ENCODE measurements around the gene NUBP1.
"Not testable (repeated sequence)": the region's sequence is repeated elsewhere in the genome, so short reads cannot be mapped to it uniquely, and the experiment has no call there.

Gene NUBP1

GRCh38 chr16:10743610-10744369 lies at the start of gene NUBP1:
Gene NUBP1, plus strand, starts transcription at chr16:10743842. Its CDS starts 22 bp downstream, at chr16:10743864.
- peak; percentile 100 for DNase-seq

- no peak for DNase-seq
Measured at GRCh38 chr16:10693889-10694288, 49.8 kb upstream of the NUBP1 start.

- DNase-seq = no peak
Measured at GRCh38 chr16:10694306-10694705, 49.3 kb upstream of the NUBP1 start.

- no peak for DNase-seq
Measured at GRCh38 chr16:10694830-10695229, 48.8 kb upstream of the NUBP1 start, which contains the start of gene TEKT5. Gene TEKT5, minus strand, starts transcription at chr16:10694930. Its CDS starts 57 bp downstream, at chr16:10694873.

- no peak for DNase-seq
Measured at GRCh38 chr16:10699756-10700155, 43.9 kb upstream of the NUBP1 start.

GRCh38 chr16:10708969-10709368 lies 34.7 kb upstream of the NUBP1 start:
- no peak for DNase-seq

- no peak for DNase-seq
Measured at GRCh38 chr16:10728003-10728887, 15.4 kb upstream of the NUBP1 start.

- DNase-seq = no peak
Measured at GRCh38 chr16:10729104-10730048, 14.3 kb upstream of the NUBP1 start.

- DNase-seq = no peak
Measured at GRCh38 chr16:10731790-10732189, 11.9 kb upstream of the NUBP1 start.

- peak; percentile 44 for DNase-seq
Measured at GRCh38 chr16:10737068-10737625, 6.5 kb upstream of the NUBP1 start.

GRCh38 chr16:10738231-10739077 lies 5.2 kb upstream of the NUBP1 start:
- DNase-seq = peak; percentile 28

GRCh38 chr16:10740000-10740844 lies 3.4 kb upstream of the NUBP1 start:
- DNase-seq = no peak

- no peak for DNase-seq
Measured at GRCh38 chr16:10740845-10741208, 2.8 kb upstream of the NUBP1 start.

- not testable (repeated sequence) for DNase-seq
Measured at GRCh38 chr16:10741249-10741648, 2.4 kb upstream of the NUBP1 start.

- DNase-seq = no peak
Measured at GRCh38 chr16:10741844-10742243, 1.8 kb upstream of the NUBP1 start.

- DNase-seq = no peak
Measured at GRCh38 chr16:10743227-10743609, 424 bp upstream of the NUBP1 start.

GRCh38 chr16:10744370-10745030 lies 858 bp downstream of the NUBP1 start:
- no peak for DNase-seq

GRCh38 chr16:10745841-10746240 lies 2.2 kb downstream of the NUBP1 start:
- DNase-seq = no peak

GRCh38 chr16:10750793-10751192 lies 7.2 kb downstream of the NUBP1 start:
- DNase-seq = no peak

GRCh38 chr16:10751291-10751697 lies 7.7 kb downstream of the NUBP1 start:
- no peak for DNase-seq

All from stimulated activated CD4-positive, alpha-beta T cell treated with anti-CD3 and anti-CD28 coated beads, Interleukin-12 subunit alpha, Interleukin-12 subunit beta, amount 100 ng/mL, for 4 hours (primary cell).